OCI-LY3 (cell line): ENCODE measurements around the gene RCAN2.

ENCODE experiments used
- H2AFZ ChIP-seq: fragments of 200-600, 300-600 bp; shearing (Covaris generic); 2 replicates; pipeline ENCODE4 v1.6.0; 2014; ENCODE audit warnings: antibody characterized with exemption, low read depth, low read length
- H3K27ac ChIP-seq: fragments of 200-600, 300-600 bp; sonication (generic); 2 replicates; pipeline ENCODE4 v1.5.1; 2014; ENCODE audit warnings: mild to moderate bottlenecking, low read length, moderate library complexity, mixed read lengths
- H3K27me3 ChIP-seq: fragments of 200-600, 300-600 bp; sonication (generic); 2 replicates; pipeline ENCODE4 v1.6.1; 2014; ENCODE audit warnings: low read depth, low read length, mixed read lengths
- H3K36me3 ChIP-seq: fragments of 200-600, 300-600 bp; sonication (generic); replicated peaks from 2 replicates; pipeline ENCODE3; 2014; ENCODE audit warnings: low read depth, low read length, mixed read lengths
- H3K4me1 ChIP-seq: fragments of 300-600, 200-600 bp; sonication (generic); 2 replicates; pipeline ENCODE4 v1.6.1; 2014; ENCODE audit warnings: low read length, mixed read lengths
- H3K4me2 ChIP-seq: fragments of 200-600, 300-600 bp; sonication (generic); 2 replicates; pipeline ENCODE4 v1.6.1; 2014; ENCODE audit warnings: low read length, mixed read lengths
- H3K4me3 ChIP-seq: fragments of 300-600, 200-600 bp; sonication (generic); 2 replicates; pipeline ENCODE4 v1.5.1; 2014; ENCODE audit warnings: antibody characterized with exemption, mild to moderate bottlenecking, low read length, moderate library complexity
- H3K79me2 ChIP-seq: fragments of 300-600, 200-600 bp; shearing (Covaris generic); 2 replicates; pipeline ENCODE4 v1.6.1; 2014; ENCODE audit warnings: mild to moderate bottlenecking, low read length, mixed read lengths
- H3K9ac ChIP-seq: fragments of 300-600, 200-600 bp; shearing (Covaris generic); 2 replicates; pipeline ENCODE4 v1.6.0; 2014; ENCODE audit warnings: mild to moderate bottlenecking, low read length, moderate library complexity
- H3K9me3 ChIP-seq: fragments of 200-600, 300-600 bp; shearing (Covaris generic); 2 replicates; pipeline ENCODE4 v1.6.1; 2014; ENCODE audit warnings: low read length, mixed read lengths; ENCODE audit not compliant: insufficient read depth
- H4K20me1 ChIP-seq: fragments of 200-600, 300-600 bp; sonication (generic); 2 replicates; pipeline ENCODE4 v1.6.1; 2016; ENCODE audit warnings: low read length, mixed read lengths; ENCODE audit not compliant: insufficient read depth
- EZH2phosphoT487 ChIP-seq: fragments of 200-600 bp; shearing (Covaris generic); IDR thresholded peaks from 2 replicates; pipeline ENCODE4 v1.6.1; 2018; ENCODE audit warnings: antibody characterized with exemption, mixed run types, low read depth
- TF ChIP-seq, protein P1 (sequence below): fragments of 200-600, 300-600 bp; sonication (generic); IDR thresholded peaks from 2 replicates; pipeline ENCODE4 v1.5.1; 2014; ENCODE audit warnings: antibody characterized with exemption, low read length, low read depth

Gene RCAN2

DNA sequence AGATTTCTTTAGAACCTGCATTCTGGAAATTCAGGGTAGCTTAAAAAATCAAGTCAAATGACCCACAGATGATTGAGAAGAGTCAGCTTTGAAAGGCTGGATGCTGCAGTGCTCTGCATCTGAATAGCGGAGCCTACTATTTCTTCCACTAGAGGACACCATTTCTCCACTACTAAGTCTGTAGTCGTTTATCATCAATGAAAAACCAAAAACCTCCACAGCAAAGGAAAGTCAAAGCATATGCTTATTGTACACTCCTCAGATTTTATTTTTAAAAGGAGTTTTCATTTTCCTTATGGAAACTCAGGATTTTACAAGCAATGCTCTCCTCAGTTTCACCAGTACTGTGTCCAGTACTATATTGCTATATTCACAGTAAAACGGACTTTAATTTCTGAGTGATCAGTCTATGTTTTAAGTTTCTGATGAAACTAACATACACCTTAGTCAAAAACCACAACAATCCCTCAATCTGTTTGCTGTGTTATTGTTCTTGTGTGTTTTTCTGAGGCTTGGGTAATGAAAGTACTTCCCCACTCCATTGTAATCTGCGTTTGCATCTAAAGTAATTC lies 269.9 kb downstream of the RCAN2 start:
- peak overlapping the region; percentile 77 for H3K4me2 ChIP-seq
- H3K4me1 ChIP-seq: peaks cover 70% of the 10 kb centered on the region
- H3K27me3 ChIP-seq: no peaks in the 10 kb centered on the region

DNA sequence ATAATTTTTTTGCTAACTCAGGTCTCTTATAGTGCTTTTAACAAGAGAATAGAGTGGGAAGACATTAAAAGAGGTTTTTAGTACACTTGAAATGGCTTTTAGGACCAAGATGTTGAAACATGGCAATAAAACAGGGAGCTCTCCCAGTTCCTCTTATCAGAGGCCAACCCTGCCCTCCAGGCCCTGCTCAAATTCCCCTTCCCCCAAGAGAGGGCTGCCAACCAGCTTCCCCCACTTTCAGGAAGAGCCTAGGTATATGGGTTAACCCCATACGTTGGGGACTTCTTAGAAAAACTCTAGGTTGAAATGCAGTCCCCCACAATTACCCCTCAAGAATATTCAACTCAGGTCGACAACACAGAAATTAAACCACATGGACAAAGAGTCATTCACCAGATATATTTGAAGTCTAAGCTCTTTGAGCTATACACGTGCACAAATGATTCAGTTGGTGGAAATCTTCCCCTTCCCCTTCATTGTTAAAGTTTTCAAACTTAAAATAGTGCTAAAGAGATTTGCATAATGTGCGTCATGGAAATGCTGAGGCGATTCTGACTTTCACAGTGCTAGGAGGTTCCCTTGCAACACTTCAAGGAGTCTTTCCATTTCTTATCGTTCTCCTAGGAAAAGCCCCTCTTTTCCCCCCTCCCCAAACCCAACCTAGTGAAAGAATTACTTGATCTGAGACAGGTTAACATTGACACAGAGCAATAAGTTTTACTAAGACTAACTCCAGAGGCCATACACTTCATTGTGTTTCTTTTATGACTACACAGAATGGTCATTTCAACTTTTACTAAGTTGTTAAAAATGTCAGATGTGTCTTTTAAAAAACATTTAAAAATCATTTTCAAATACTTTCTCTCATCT lies 270.7 kb downstream of the RCAN2 start:
- Histone ChIP-seq H3K4me2 (peak overlapping the region; percentile 77), H3K27me3 (no peaks in the 10 kb centered on the region), H3K36me3 (no peaks in the 10 kb centered on the region), H3K9ac (peak overlapping the region; percentile 54), H3K79me2 (no peaks in the 10 kb centered on the region), H4K20me1 (no peaks in the 10 kb centered on the region), H2AFZ (no peak overlapping the region), H3K4me3 (peak overlapping the region; percentile 62), H3K4me1 (peaks cover 69% of the 10 kb centered on the region), H3K27ac (peak overlapping the region; percentile 88), H3K9me3 (no peaks in the 10 kb centered on the region)
- TF ChIP-seq, protein P1, sequence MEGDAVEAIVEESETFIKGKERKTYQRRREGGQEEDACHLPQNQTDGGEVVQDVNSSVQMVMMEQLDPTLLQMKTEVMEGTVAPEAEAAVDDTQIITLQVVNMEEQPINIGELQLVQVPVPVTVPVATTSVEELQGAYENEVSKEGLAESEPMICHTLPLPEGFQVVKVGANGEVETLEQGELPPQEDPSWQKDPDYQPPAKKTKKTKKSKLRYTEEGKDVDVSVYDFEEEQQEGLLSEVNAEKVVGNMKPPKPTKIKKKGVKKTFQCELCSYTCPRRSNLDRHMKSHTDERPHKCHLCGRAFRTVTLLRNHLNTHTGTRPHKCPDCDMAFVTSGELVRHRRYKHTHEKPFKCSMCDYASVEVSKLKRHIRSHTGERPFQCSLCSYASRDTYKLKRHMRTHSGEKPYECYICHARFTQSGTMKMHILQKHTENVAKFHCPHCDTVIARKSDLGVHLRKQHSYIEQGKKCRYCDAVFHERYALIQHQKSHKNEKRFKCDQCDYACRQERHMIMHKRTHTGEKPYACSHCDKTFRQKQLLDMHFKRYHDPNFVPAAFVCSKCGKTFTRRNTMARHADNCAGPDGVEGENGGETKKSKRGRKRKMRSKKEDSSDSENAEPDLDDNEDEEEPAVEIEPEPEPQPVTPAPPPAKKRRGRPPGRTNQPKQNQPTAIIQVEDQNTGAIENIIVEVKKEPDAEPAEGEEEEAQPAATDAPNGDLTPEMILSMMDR: no peak
- TF ChIP-seq EZH2phosphoT487: no peak

More for the DNA sequence above, 269.9 kb downstream of the RCAN2 start:
- H3K9me3 ChIP-seq: no peaks in the 10 kb centered on the region
- peak overlapping the region; percentile 51 for H2AFZ ChIP-seq
- no peak for TF ChIP-seq EZH2phosphoT487
- TF ChIP-seq, protein P1: peak; percentile 99
- H3K79me2 ChIP-seq: no peaks in the 10 kb centered on the region
- H3K4me3 ChIP-seq: peak overlapping the region; percentile 62
- peak overlapping the region; percentile 88 for H3K27ac ChIP-seq
- peak overlapping the region; percentile 54 for H3K9ac ChIP-seq
- H4K20me1 ChIP-seq: no peaks in the 10 kb centered on the region
- H3K36me3 ChIP-seq: no peaks in the 10 kb centered on the region

DNA sequence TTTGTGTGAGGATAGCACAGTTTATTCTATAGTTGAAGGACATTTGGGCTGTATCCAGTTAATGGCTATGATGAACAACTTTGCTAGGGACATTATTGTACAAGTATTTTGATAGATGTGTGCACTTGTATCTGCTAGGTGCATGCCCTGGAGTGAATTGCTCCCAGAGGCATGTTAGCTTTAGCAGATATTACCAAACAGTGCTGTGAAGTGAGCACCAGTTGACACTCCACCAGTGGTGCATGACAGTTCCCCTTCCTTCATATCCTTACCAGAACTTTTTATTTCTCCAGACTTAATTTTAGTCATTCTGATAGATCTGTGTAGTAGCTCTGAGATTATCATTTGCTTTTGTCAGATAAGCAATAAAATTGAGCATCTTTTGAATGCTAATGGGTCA lies 271.6 kb downstream of the RCAN2 start:
- H3K79me2 ChIP-seq: no peaks in the 10 kb centered on the region
- H3K36me3 ChIP-seq: no peaks in the 10 kb centered on the region
- H3K9ac ChIP-seq: peak overlapping the region; percentile 54
- TF ChIP-seq, protein P1: no peak
- no peak for TF ChIP-seq EZH2phosphoT487
- peak overlapping the region; percentile 62 for H3K4me3 ChIP-seq
- peak overlapping the region; percentile 88 for H3K27ac ChIP-seq
- no peak overlapping the region for H2AFZ ChIP-seq
- H4K20me1 ChIP-seq: no peaks in the 10 kb centered on the region
- no peaks in the 10 kb centered on the region for H3K9me3 ChIP-seq
- H3K4me2 ChIP-seq: peak overlapping the region; percentile 77
- no peaks in the 10 kb centered on the region for H3K27me3 ChIP-seq
- H3K4me1 ChIP-seq: peaks cover 69% of the 10 kb centered on the region

DNA sequence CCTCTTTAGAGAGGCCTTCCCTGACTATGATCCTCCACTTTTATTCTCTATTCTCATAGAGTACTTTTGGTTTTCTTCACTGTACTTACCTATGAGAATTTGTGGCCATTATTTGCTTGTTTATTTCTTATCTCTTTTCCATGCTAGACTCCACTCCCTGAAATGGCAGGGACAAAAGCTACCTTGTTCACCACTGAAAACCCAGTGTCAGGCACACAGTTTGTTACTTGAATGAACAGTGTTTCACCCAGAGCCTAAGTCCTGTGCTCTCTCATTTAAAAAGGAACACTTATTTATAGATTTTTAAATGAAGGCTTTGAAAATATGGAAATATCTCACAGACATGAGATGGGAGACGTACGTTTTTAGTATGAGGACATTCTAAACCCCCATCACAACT lies 272.8 kb downstream of the RCAN2 start:
- H3K36me3 ChIP-seq: no peaks in the 10 kb centered on the region
- no peaks in the 10 kb centered on the region for H3K27me3 ChIP-seq
- peaks cover 69% of the 10 kb centered on the region for H3K4me1 ChIP-seq
- no peaks in the 10 kb centered on the region for H3K79me2 ChIP-seq
- H3K27ac ChIP-seq: peak overlapping the region; percentile 88
- H3K4me3 ChIP-seq: peak overlapping the region; percentile 10; the same call in 1 of the 2 replicates
- H3K9ac ChIP-seq: peak overlapping the region; percentile 33; the same call in 1 of the 2 replicates
- H3K4me2 ChIP-seq: peak overlapping the region; percentile 77
- H3K9me3 ChIP-seq: no peaks in the 10 kb centered on the region
- H4K20me1 ChIP-seq: no peaks in the 10 kb centered on the region
- TF ChIP-seq EZH2phosphoT487: no peak
- TF ChIP-seq, protein P1: no peak
- H2AFZ ChIP-seq: no peak overlapping the region
